GM10847 (cell line): ENCODE data around the gene RPUSD4.

Source experiments
- POLR2A ChIP-seq: IDR thresholded peaks from 2 replicates; pipeline ENCODE4 v1.6.1; 2011; ENCODE audit not compliant: insufficient read length; ENCODE audit errors: extremely low read depth

Gene RPUSD4

DNA sequence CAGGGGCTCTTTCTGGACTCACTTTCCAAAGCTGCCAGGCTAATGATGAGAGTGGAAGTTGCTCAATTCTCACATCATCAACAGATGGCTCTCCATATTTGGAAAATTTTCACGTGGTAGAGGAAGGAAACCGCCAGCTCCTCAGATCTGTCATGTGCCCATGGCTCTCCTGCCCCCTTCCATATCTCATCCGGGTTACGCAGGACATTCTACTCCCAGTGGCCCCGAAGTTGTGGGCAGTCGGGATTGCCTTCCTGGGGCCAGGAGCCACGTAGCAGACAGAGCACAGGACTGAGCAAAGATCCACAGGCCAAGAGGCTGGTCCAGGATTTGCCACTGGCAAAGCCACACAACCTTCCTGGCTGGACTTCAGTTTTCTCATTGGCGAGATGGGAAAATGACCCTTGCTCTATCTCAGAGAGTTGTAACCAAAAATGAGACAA lies 38.8 kb downstream of the RPUSD4 start:
- TF ChIP-seq POLR2A, result no peak

- no peak for TF ChIP-seq POLR2A
These were observed 42.2 kb downstream of the RPUSD4 start for GRCh38 chr11:126169291-126169690.

- TF ChIP-seq POLR2A, result no peak
These were observed 44.0 kb downstream of the RPUSD4 start for GRCh38 chr11:126167488-126167887.

GRCh38 chr11:126166413-126166812 lies 45.0 kb downstream of the RPUSD4 start:
- no peak for TF ChIP-seq POLR2A

- TF ChIP-seq POLR2A, result no peak
These were observed 45.7 kb downstream of the RPUSD4 start for GRCh38 chr11:126165757-126166156.

DNA sequence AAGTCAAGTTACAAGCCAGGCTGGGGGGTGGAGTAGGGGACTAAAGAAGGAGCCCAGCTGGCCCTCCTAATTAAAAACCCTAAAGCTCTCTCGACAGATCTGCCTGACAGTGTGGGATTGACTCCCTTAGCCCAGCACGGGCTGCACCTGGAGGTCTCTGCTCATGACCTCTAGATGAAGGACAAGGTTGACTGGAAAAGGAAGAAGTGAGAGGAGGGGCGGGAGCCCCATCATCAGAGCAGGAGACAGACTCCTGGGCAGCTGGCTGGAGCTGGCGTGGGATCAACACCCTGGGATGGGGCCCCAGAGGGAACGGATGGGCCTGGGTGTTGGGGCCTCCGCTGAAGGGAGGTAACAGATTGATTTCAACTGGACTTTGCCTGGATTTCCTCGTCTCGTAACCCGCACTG lies 46.1 kb downstream of the RPUSD4 start:
- no peak for TF ChIP-seq POLR2A

DNA sequence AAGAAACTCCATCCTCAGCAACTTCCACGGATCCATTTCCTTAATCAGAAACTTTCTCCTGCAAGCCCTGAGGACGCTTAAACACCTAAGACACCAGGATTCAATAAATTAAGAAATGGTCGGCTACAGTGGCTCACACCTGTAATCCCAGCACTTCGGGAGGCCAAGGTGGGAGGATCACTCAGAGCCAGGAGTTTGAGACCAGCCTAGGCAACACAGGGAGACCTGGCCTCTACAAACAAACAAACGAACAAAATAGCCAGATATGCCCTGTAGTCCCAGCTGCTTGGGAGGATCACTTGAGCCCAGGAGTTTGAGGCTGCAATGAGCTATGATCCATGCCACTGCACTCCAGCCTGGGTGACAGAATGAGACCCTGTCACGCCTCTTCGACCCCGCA lies 46.7 kb downstream of the RPUSD4 start:
- TF ChIP-seq POLR2A, result no peak

- no peak for TF ChIP-seq POLR2A
These were observed 47.7 kb downstream of the RPUSD4 start for GRCh38 chr11:126163779-126164178.

DNA sequence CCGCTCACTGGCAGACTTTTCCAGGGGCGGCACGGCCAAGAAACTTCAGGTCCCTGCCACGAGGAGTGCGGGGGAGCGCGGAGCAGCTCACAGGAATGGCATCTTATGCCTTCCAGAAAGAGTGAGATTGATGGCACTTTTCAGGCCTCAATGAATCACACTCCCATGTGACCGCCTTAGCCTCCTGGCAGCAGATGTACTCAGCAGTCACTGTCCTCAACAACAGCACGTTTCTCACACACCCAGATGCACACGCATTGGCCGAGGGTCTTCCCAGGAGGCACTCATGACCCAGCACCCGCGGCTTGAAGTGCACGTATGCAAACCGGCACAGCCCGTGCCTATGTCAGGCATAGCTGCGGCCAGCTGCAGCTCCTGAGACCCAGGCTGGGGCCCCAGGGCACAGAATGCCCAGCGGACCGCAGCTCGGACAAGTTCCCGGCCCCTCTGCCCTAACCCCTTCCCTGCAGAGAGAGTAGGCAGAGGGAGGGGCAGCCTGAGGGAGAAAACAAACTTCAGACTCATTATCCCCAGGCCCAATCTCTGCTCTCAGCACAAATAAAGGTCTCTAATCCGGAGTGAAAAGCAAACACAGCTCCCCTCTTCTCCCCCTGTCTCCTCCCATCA lies 48.3 kb downstream of the RPUSD4 start:
- no peak for TF ChIP-seq POLR2A

- TF ChIP-seq POLR2A, result no peak
These were observed 49.0 kb downstream of the RPUSD4 start for GRCh38 chr11:126162306-126163030.

GRCh38 chr11:126161023-126161391 lies 50.4 kb downstream of the RPUSD4 start:
- no peak for TF ChIP-seq POLR2A

GRCh38 chr11:126160345-126161022 lies 51.0 kb downstream of the RPUSD4 start:
- TF ChIP-seq POLR2A, result no peak

DNA sequence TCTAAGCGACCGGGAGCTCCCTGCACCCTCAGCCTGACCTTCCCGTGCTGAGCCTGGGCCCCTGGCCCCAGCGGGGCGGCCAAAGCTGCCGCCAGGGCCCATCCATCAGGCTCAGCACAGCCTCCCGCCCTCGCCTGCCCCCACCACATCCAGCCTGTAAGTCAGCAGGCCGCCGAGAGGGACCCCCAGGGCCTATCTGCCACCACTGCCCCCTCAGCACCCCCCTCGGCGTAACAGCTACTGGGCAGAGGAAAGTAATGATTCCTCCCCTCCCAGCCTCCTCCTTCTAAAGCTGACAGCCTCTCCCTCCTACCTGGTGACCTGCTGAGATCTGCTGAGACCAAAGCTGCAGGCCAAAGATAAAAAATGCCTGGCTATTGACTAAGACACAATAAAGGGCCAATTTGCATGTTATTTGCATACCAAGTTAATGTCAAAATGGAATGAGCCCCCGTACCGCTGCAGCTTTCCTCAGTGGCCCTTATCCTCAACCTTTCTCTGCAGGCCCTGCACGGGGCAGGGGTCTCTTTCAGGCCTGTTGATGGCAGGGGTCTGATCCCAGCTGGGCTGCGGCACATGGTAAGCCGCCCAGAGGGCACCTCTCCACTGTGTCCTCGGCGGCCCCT lies 51.6 kb downstream of the RPUSD4 start:
- TF ChIP-seq POLR2A, result no peak

GRCh38 chr11:126158054-126158791 lies 53.2 kb downstream of the RPUSD4 start:
- TF ChIP-seq POLR2A, result no peak

GRCh38 chr11:126157326-126158030 lies 54.0 kb downstream of the RPUSD4 start:
- TF ChIP-seq POLR2A, result no peak

DNA sequence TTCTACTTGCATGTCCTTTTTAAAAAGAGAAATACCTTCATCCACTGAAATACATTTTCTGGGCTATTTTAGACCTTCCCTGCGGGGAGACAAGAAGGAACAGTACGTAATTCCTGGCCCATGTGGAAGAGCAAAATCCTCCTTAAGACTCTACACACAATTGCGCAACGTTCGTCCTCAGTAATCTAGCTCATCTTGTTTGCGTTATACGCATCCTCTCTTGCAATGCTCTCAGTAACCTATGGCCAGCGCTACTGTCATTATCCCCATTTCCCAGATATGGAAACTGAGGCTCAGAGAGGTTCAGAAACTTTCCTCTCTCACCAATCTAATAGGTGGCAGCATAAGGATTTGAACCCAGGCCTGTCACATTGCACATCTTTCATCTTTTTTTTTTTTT lies 54.6 kb downstream of the RPUSD4 start:
- TF ChIP-seq POLR2A, result no peak
